Caco-2 (cell line): Measurements from ENCODE around the gene MUC12. TPM values are rescaled to one million over a fixed set of nuclear protein-coding genes. Genes with fewer than 3 reads are reported as not detected.
A peak's percentile ranks its signal among the peaks of the same experiment; 100 is the strongest.

Source experiments
- BruUV-seq: library from RNA; stranded (reverse); fragments of 400-500 nt; replicated peaks from 2 replicates; lab custom pipeline; 2021; lab: Mats Ljungman, UMichigan
- CTCF ChIA-PET: fragments of 300-600 bp; sonication (Branson Sonifier 250); formaldehyde crosslinking; loops from one replicate; lab custom pipeline; 2022; ENCODE audit warnings: antibody characterized with exemption; lab: Charles Lee
- POLR2A ChIA-PET: fragments of 300-600 bp; sonication (Branson Sonifier 250); formaldehyde crosslinking; loops from one replicate; lab custom pipeline; 2022; ENCODE audit warnings: antibody characterized with exemption; lab: Charles Lee
- DNase-seq, 2 experiments: peaks; one replicate each; pipeline versions ENCODE4 v3.0.0 to v3.0.0-alpha.2; 2020 to 2022
- H3K27me3 ChIP-seq: replicated peaks from 2 replicates; pipeline ENCODE4 v1.6.0; 2011; ENCODE audit warnings: low read length; ENCODE audit not compliant: control insufficient read depth, insufficient read depth
- H3K36me3 ChIP-seq: 2 replicates; pipeline ENCODE4 v1.5.1; 2011; ENCODE audit warnings: low read length; ENCODE audit not compliant: control insufficient read depth, insufficient read depth
- H3K4me1 ChIP-seq: fragments of 250-450 bp; sonication (Bioruptor Pico); 2 replicates; pipeline ENCODE4 v1.5.1; 2020; ENCODE audit warnings: mild to moderate bottlenecking
- H3K4me3 ChIP-seq: 2 replicates; pipeline ENCODE4 v1.5.1; 2011; ENCODE audit warnings: low read depth, mild to moderate bottlenecking, control low read depth, low read length
- H3K9me3 ChIP-seq: fragments of 250-450 bp; sonication (Bioruptor Pico); 2 replicates; pipeline ENCODE4 v1.5.1; 2020; ENCODE audit warnings: mild to moderate bottlenecking, moderate library complexity
- H3K27ac Mint-ChIP-seq: one replicate; pipeline ENCODE4 v1.8.0; 2022; ENCODE audit warnings: mixed read lengths; ENCODE audit not compliant: unreplicated experiment
- H3K27me3 Mint-ChIP-seq: one replicate; pipeline ENCODE4 v1.8.0; 2022; ENCODE audit warnings: mixed read lengths; ENCODE audit not compliant: insufficient read depth, unreplicated experiment
- H3K36me3 Mint-ChIP-seq: one replicate; pipeline ENCODE4 v1.8.0; 2022; ENCODE audit warnings: mild to moderate bottlenecking, mixed read lengths; ENCODE audit not compliant: insufficient read depth, unreplicated experiment
- H3K4me1 Mint-ChIP-seq: one replicate; pipeline ENCODE4 v1.8.0; 2022; ENCODE audit warnings: low read depth, mixed read lengths; ENCODE audit not compliant: unreplicated experiment
- H3K4me3 Mint-ChIP-seq: one replicate; pipeline ENCODE4 v1.8.0; 2022; ENCODE audit warnings: mild to moderate bottlenecking, moderate library complexity, mixed read lengths; ENCODE audit not compliant: unreplicated experiment
- H3K9me3 Mint-ChIP-seq: one replicate; pipeline ENCODE4 v1.8.0; 2022; ENCODE audit warnings: mixed read lengths; ENCODE audit not compliant: unreplicated experiment
- CTCF ChIP-seq, 2 experiments: fragments of 200-600 bp in 1 of 2; IDR thresholded peaks; 1 replicate in 1 of 2; 2 replicates in 1 of 2; pipeline versions ENCODE4 v1.5.1 to v1.8.0; 2011 to 2022; ENCODE audit warnings: antibody characterized with exemption in 1 of 2, control low read depth in 1 of 2, inconsistent platforms in 1 of 2, low read depth in 1 of 2, low read length in 1 of 2, mild to moderate bottlenecking in 1 of 2, moderate library complexity in 1 of 2; ENCODE audit not compliant: insufficient read depth in 1 of 2, severe bottlenecking in 1 of 2, unreplicated experiment in 1 of 2
- intact Hi-C: fragments of 100-400 bp; cut with micrococcal nuclease; formaldehyde crosslinking; loops from one replicate; pipeline ENCODE4 v1.10.0; 2022; ENCODE audit not compliant: unreplicated experiment
- total RNA-seq: library from RNA; stranded (reverse); gene quantifications from 2 replicates; pipeline ENCODE4 v1.2.3, GENCODE V29; 2022

The MUC12 gene
- total RNA-seq, 1 experiment from 2014 or later = 0.16 TPM

GRCh38 chr7:100949227-100949932 lies 20.0 kb upstream of the MUC12 start, which contains the start of gene MUC3A:
Gene MUC3A (plus strand): TSS chr7:100949534. CDS start chr7:100949625, 91 bp downstream.
- no peak for TF ChIP-seq CTCF (IDR thresholded peaks at IDR 0.05; ENCODE audit: insufficient read depth in 1 of 2, low read depth in 1 of 2, low read length in 1 of 2, severe bottlenecking in 1 of 2, unreplicated experiment in 1 of 2)
- H3K27me3 ChIP-seq = no peaks in the 10 kb centered on the region
- no TSS peak for BruUV-seq
- ChIA-PET CTCF (interaction anchor here (0.8 to 1.8 kb wide), 2 partner anchors 9 to 17 kb away, joined by 3 to 8 read pairs; no protein-coding TSS in a partner anchor), POLR2A (no interaction called here)
- no peaks in the 10 kb centered on the region for H3K27me3 Mint-ChIP-seq
- no peaks in the 10 kb centered on the region for H3K4me1 ChIP-seq
- no peaks in the 10 kb centered on the region for H3K36me3 ChIP-seq
- DNase-seq = peak; percentile 28 to 65
- H3K4me3 ChIP-seq = peak within 1 kb of the TSS; percentile 23
- no peaks in the 10 kb centered on the region for H3K9me3 Mint-ChIP-seq
- no peaks in the 10 kb centered on the region for H3K36me3 Mint-ChIP-seq
- H3K4me3 Mint-ChIP-seq = peak within 1 kb of the TSS; percentile 11
- H3K27ac Mint-ChIP-seq = no peak within 1 kb of the TSS
- intact Hi-C loops = no loop called here
- 0 out of 2 replicates have a peak, but pooled peaks cover under 1% of the 10 kb centered on the region for H3K9me3 ChIP-seq
- no peaks in the 10 kb centered on the region for H3K4me1 Mint-ChIP-seq

- DNase-seq = no peak
- H3K9me3 ChIP-seq = no peaks in the 10 kb centered on the region
- intact Hi-C loops = no loop called here
- no peaks in the 10 kb centered on the region for H3K4me1 ChIP-seq
- Mint-ChIP-seq H3K36me3 (no peaks in the 10 kb centered on the region), H3K4me1 (no peaks in the 10 kb centered on the region), H3K27me3 (no peaks in the 10 kb centered on the region), H3K27ac (no peak overlapping the region), H3K9me3 (no peaks in the 10 kb centered on the region), H3K4me3 (peak overlapping the region; percentile 11)
- ChIA-PET POLR2A (no interaction called here), CTCF (interaction anchor here (0.6 to 1.8 kb wide), 3 partner anchors 8 to 1599 kb away, joined by 3 to 8 read pairs (median 7); no protein-coding TSS in a partner anchor)
- no peak for TF ChIP-seq CTCF (IDR thresholded peaks at IDR 0.05; ENCODE audit: insufficient read depth in 1 of 2, low read depth in 1 of 2, low read length in 1 of 2, severe bottlenecking in 1 of 2, unreplicated experiment in 1 of 2)
- BruUV-seq = no TSS peak
- H3K27me3 ChIP-seq = no peaks in the 10 kb centered on the region
- H3K36me3 ChIP-seq = no peaks in the 10 kb centered on the region
- peak overlapping the region; percentile 23 for H3K4me3 ChIP-seq
Observed at GRCh38 chr7:100949933-100950443, 19.4 kb upstream of the MUC12 start.

GRCh38 chr7:100951172-100951571 lies 18.2 kb upstream of the MUC12 start:
- intact Hi-C loops = no loop called here
- no peak overlapping the region for H3K4me3 ChIP-seq
- Mint-ChIP-seq H3K27me3 (no peaks in the 10 kb centered on the region), H3K9me3 (no peaks in the 10 kb centered on the region), H3K36me3 (no peaks in the 10 kb centered on the region), H3K27ac (no peak overlapping the region), H3K4me1 (no peaks in the 10 kb centered on the region), H3K4me3 (no peak overlapping the region)
- ChIA-PET POLR2A (no interaction called here), CTCF (interaction anchor here (0.9 to 1.8 kb wide), 2 partner anchors 15 kb away, joined by 3 to 8 read pairs; no protein-coding TSS in a partner anchor)
- no peak for DNase-seq
- no peaks in the 10 kb centered on the region for H3K9me3 ChIP-seq
- H3K27me3 ChIP-seq = no peaks in the 10 kb centered on the region
- no peaks in the 10 kb centered on the region for H3K36me3 ChIP-seq
- H3K4me1 ChIP-seq = no peaks in the 10 kb centered on the region
- no peak for TF ChIP-seq CTCF (IDR thresholded peaks at IDR 0.05; ENCODE audit: insufficient read depth in 1 of 2, low read depth in 1 of 2, low read length in 1 of 2, severe bottlenecking in 1 of 2, unreplicated experiment in 1 of 2)
- BruUV-seq = no TSS peak
